Esophagus (tissue), 2 donors: ENCODE measurements around the gene CYP1A1. TPM values are rescaled to one million over a fixed set of nuclear protein-coding genes. Genes with fewer than 3 reads are reported as not detected.
A peak's percentile ranks its signal among the peaks of the same experiment; 100 is the strongest.
"Not testable (repeated sequence)": the region's sequence is repeated elsewhere in the genome, so short reads cannot be mapped to it uniquely, and the experiment has no call there.

Experiments used
- H3K27ac ChIP-seq, 2 donors: one replicate each; pipeline ENCODE4 v1.5.1; 2013; ENCODE audit warnings: low read depth in 2 of 2, mild to moderate bottlenecking in 2 of 2, inconsistent platforms in 1 of 2, low read length in 1 of 2, moderate library complexity in 1 of 2
- H3K27me3 ChIP-seq, 2 donors: one replicate each; pipeline ENCODE4 v1.6.1; 2013; ENCODE audit warnings: low read length in 2 of 2, control low read depth in 1 of 2, mild to moderate bottlenecking in 1 of 2; ENCODE audit not compliant: insufficient read depth in 2 of 2, control insufficient read depth in 1 of 2
- H3K36me3 ChIP-seq, 2 donors: one replicate each; pipeline ENCODE4 v1.6.1; 2013; ENCODE audit warnings: low read length in 1 of 2; ENCODE audit not compliant: control insufficient read depth in 2 of 2, insufficient read depth in 2 of 2
- H3K4me1 ChIP-seq, 2 donors: one replicate each; pipeline ENCODE4 v1.6.1; 2013; ENCODE audit warnings: low read length in 1 of 2; ENCODE audit not compliant: control insufficient read depth in 2 of 2, insufficient read depth in 2 of 2
- H3K4me3 ChIP-seq, 2 donors: one replicate each; pipeline ENCODE4 v1.5.1; 2013; ENCODE audit warnings: low read length in 2 of 2, mild to moderate bottlenecking in 2 of 2, low read depth in 1 of 2, moderate library complexity in 1 of 2
- H3K9me3 ChIP-seq, 2 donors: one replicate each; pipeline ENCODE4 v1.6.1; 2013; ENCODE audit warnings: mild to moderate bottlenecking in 2 of 2, low read depth in 1 of 2, low read length in 1 of 2, moderate library complexity in 1 of 2; ENCODE audit not compliant: control insufficient read depth in 2 of 2, insufficient read depth in 1 of 2
- WGBS, 2 donors: extraction: QIAGEN DNeasy Blood & Tissue Kit; methylation state at CpG; one replicate each; pipeline ENCODE4 v1.1.7; 2013; 5-methylcytosine and 5-hydroxymethylcytosine counted together
- polyA plus RNA-seq, 2 donors: library from polyadenylated mRNA; stranded (reverse); fragments of 200-250 nt; gene quantifications; one replicate each; pipeline ENCODE4 v1.2.3, GENCODE V29; 2013
- donor health status: healthy with polysubstance abuse.
- donor health status: Bipolar disorder and iron deficiency.

CYP1A1 gene
- polyA plus RNA-seq, 2 donors, result 0.08 to 1.9 TPM

DNA sequence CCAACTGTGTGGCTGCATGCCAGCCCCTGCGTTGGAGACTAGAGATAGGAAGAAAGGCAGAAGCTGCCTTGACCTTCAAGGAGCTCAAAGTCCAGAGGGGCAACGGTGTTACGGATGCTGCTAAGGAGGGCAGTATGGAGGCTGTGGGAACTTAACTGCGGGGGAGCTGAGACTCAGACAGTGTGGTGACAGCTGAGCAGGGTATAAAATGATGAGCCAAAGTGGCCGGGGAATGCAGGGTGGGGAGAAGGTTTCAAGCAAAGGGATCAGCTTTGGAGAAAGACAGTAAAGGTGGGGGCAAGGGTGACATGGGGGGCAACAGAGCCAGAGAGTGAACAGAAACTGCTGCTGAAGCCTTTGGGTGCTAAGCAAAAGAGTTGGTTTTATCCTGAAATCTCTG, 17.1 kb upstream of the CYP1A1 start:
- H3K36me3 ChIP-seq, result no peaks in the 10 kb centered on the region
- H3K27me3 ChIP-seq, result no peaks in the 10 kb centered on the region
- 79 to 80% methylated on average over 5 of the region's 5 CpGs for WGBS, 2 donors
- no peak overlapping the region for H3K27ac ChIP-seq
- peaks cover 4 to 5% of the 10 kb centered on the region in 2 donors for H3K9me3 ChIP-seq
- H3K4me1 ChIP-seq, result no peaks in the 10 kb centered on the region
- no peak overlapping the region for H3K4me3 ChIP-seq

- 37 to 61% methylated on average over 5 of the region's 5 CpGs for WGBS, 2 donors
- not testable (repeated sequence) for H3K27me3 ChIP-seq, H3K9me3 ChIP-seq, H3K4me3 ChIP-seq, H3K4me1 ChIP-seq, H3K27ac ChIP-seq, H3K36me3 ChIP-seq
Measured at GRCh38 chr15:74738239-74738638, 12.9 kb upstream of the CYP1A1 start.

DNA sequence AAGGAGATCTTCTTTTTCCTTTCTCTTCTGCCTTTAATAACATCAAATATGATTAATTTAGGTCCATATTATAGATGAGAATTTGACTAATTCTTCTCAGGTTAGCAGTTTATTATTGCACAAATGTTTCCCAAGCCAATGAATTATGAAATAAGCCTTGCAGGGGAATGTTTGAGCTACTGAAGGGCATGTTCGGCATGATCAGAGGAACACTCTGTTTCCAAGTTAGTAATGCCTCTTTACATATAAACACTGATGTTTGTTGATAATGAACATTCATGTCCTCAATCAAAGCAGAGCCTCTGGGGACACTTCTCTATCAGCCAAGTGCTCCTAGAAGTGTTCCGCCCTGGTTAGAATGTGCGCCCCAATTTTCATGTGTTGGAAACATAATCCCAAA, 10.0 kb upstream of the CYP1A1 start:
- Histone ChIP-seq H3K27me3 (no peaks in the 10 kb centered on the region), H3K27ac (no peak overlapping the region), H3K36me3 (no peaks in the 10 kb centered on the region), H3K4me3 (no peak overlapping the region), H3K4me1 (no peaks in the 10 kb centered on the region), H3K9me3 (no peaks in the 10 kb centered on the region)
- 53 to 54% methylated on average over 3 of the region's 3 CpGs for WGBS, 2 donors

DNA sequence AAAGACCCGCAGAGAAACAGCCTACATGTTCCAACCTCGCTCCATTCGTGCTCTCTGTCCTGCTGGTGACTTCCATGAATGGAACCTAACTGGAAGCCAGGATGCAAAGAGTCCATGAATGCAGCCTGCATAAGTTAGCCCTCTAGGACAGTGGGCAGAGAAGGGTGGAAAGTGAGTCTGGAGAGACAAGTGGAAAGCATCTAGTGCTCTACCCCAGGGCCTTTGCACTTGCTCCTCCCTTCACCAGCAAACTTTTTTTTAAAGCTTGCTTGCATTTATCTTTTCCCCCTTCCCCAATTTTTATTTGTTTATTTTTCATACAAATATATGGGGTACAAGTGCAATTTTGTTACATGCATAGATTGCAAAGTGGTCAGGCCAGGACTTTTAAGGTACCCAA, 7.9 kb upstream of the CYP1A1 start:
- Histone ChIP-seq H3K36me3 (no peaks in the 10 kb centered on the region), H3K4me1 (no peaks in the 10 kb centered on the region), H3K27ac (no peak overlapping the region), H3K9me3 (no peaks in the 10 kb centered on the region), H3K4me3 (no peak overlapping the region), H3K27me3 (no peaks in the 10 kb centered on the region)
- WGBS, 2 donors, result 93 to 95% methylated on average over 3 of the region's 3 CpGs

DNA sequence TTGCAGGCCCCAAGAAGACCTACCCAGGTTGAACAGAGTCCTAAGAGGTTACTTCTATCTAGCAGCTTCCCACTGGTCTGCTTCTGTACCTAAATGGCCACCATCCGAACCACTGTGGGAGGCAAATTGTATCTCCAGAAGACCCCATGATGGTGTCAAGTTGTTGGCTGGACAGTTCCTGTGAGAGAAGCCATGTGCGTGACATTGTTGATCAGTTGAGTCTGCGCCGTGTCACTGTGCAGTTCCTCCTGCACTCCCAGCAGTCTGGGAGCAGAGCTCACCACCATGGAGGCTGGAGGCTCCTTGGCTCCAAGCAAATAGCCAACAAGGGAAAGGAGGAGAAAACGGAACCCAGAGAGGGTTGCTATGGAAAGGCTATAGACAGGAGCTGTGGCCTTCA, 7.5 kb upstream of the CYP1A1 start:
- H3K27me3 ChIP-seq, result no peaks in the 10 kb centered on the region
- no peaks in the 10 kb centered on the region for H3K9me3 ChIP-seq
- H3K27ac ChIP-seq, result no peak overlapping the region

DNA sequence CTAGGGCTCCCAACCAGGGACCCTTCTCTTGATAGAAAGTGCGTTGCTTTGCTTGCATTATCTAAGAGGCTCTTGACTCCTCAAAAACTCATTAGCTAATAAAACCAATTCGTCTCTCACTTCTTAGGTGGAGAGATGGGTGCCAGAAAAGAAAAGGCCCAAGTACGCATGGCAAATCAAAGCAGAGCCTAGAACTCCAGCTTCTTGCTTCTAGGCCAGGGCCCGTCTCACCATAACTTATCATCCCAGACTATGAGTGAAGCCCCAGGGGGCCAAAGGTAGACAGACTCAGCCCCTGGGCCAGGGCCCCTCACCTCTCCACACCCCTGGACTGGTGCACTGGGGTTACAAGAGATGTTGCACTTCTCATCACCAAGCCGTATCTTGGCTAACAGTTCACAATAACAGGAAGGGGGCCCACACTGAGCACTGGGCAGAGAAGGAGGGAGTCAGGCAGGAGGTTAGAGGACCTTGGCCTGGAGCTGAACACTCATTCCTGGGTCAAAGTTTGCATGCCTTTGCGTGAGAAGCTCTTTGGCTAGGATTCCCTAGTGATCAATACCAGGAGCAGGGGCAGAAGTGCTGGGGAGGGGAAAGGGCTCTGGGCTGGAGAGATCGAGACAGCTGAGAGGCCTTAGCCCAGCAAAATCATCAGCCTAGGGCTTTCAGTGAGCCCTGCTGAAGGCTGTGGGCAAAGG, 5.4 kb upstream of the CYP1A1 start:
- H3K4me1 ChIP-seq, result peaks cover 2 to 9% of the 10 kb centered on the region in 2 donors
- H3K27me3 ChIP-seq, result no peaks in the 10 kb centered on the region
- H3K4me3 ChIP-seq, result no peak overlapping the region
- no peak overlapping the region for H3K27ac ChIP-seq
- 76 to 83% methylated on average over 7 of the region's 7 CpGs for WGBS, 2 donors
- no peaks in the 10 kb centered on the region for H3K9me3 ChIP-seq
- no peaks in the 10 kb centered on the region for H3K36me3 ChIP-seq

More for the DNA sequence above, 7.5 kb upstream of the CYP1A1 start:
- Histone ChIP-seq H3K4me1 (no peaks in the 10 kb centered on the region), H3K36me3 (no peaks in the 10 kb centered on the region), H3K4me3 (no peak overlapping the region)
- WGBS, 2 donors, result 87% methylated on average over 5 of the region's 5 CpGs

DNA sequence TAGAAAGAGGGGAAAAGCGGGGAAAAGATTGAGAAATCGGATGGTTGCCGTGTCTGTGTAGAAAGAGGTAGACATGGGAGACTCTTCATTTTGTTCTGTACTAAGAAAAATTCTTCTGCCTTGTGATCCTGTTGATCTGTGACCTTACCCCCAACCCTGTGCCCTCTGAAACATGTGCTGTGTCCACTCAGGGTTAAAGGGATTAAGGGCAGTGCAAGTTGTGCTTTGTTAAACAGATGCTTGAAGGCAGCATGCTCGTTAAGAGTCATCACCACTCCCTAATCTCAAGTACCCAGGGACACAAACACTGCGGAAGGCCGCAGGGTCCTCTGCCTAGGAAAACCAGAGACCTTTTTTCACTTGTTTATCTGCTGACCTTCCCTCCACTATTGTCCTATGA, 4.0 kb upstream of the CYP1A1 start:
- H3K36me3 ChIP-seq, H3K27ac ChIP-seq, H3K4me3 ChIP-seq, H3K27me3 ChIP-seq, H3K4me1 ChIP-seq, H3K9me3 ChIP-seq: not testable (repeated sequence)
- 68 to 81% methylated on average over 5 to 6 of the region's 6 CpGs for WGBS, 2 donors

GRCh38 chr15:74728699-74729098, 3.4 kb upstream of the CYP1A1 start:
- H3K9me3 ChIP-seq, H3K36me3 ChIP-seq, H3K27ac ChIP-seq, H3K4me3 ChIP-seq, H3K27me3 ChIP-seq, H3K4me1 ChIP-seq: not testable (repeated sequence)
- WGBS, 2 donors, result 81% methylated on average over 11 to 23 of the region's 30 CpGs

- H3K36me3 ChIP-seq, result no peaks in the 10 kb centered on the region
- H3K4me3 ChIP-seq, result no peak overlapping the region
- H3K4me1 ChIP-seq, result peaks cover 2 to 9% of the 10 kb centered on the region in 2 donors
- no peaks in the 10 kb centered on the region for H3K27me3 ChIP-seq
- no peak overlapping the region for H3K27ac ChIP-seq
- 57 to 66% methylated on average over 7 of the region's 7 CpGs for WGBS, 2 donors
- no peaks in the 10 kb centered on the region for H3K9me3 ChIP-seq
Measured at GRCh38 chr15:74727727-74728126, 2.4 kb upstream of the CYP1A1 start.

DNA sequence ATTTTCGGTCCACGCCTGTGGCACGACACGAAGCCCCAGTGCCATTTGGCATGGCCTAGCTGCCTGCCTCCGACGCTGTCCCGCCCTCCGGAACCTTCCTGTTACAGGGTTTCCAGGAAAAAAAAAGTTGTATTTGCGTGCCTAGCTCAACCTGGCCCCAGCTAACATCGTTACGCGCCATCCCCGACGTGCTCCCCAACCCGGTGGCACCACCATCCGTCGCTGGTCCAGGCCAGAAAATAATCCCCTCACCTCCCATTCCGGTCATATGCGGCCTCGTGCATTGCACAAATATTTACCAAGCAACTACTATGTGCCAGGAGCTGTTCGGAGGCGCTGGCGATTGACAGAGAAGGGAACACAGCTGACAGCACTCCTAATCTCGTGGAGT, 1.4 kb upstream of the CYP1A1 start:
- peak overlapping the region; percentile 45 to 48 for H3K4me3 ChIP-seq
- no peaks in the 10 kb centered on the region for H3K9me3 ChIP-seq
- peaks cover 2 to 9% of the 10 kb centered on the region in 2 donors for H3K4me1 ChIP-seq
- no peaks in the 10 kb centered on the region for H3K36me3 ChIP-seq
- H3K27me3 ChIP-seq, result no peaks in the 10 kb centered on the region
- 21 to 24% methylated on average over 22 to 24 of the region's 24 CpGs for WGBS, 2 donors
- H3K27ac ChIP-seq, result no peak overlapping the region
